Testis (tissue), 5 donors: ENCODE results near the gene PCDHGC4. TPM values are rescaled to one million over a fixed set of nuclear protein-coding genes. Genes with fewer than 3 reads are reported as not detected.
A peak's percentile ranks its signal among the peaks of the same experiment; 100 is the strongest.

Experiments used
- DNase-seq: peaks from one replicate; pipeline ENCODE4 v3.0.0-alpha.2; 2019
- H3K27ac ChIP-seq, 2 donors: fragments of 200-600 bp; sonication (generic); one replicate each; pipeline ENCODE4 v1.5.1; 2019
- H3K27me3 ChIP-seq: fragments of 200-600 bp; sonication (generic); one replicate; pipeline ENCODE4 v1.5.1; 2019
- H3K36me3 ChIP-seq: fragments of 200-600 bp; sonication (generic); one replicate; pipeline ENCODE4 v1.5.1; 2017; ENCODE audit warnings: low read depth; ENCODE audit errors: missing control alignments
- H3K4me1 ChIP-seq: fragments of 200-600 bp; sonication (generic); one replicate; pipeline ENCODE4 v1.5.1; 2019
- H3K4me3 ChIP-seq, 2 donors: fragments of 200-600 bp; sonication (generic); one replicate each; pipeline ENCODE4 v1.5.1; 2017 to 2019
- H3K9me3 ChIP-seq: fragments of 200-600 bp; sonication (generic); one replicate; pipeline ENCODE4 v1.5.1; 2017
- POLR2A ChIP-seq: fragments of 450-650 bp; IDR thresholded peaks from one replicate; pipeline ENCODE4 v1.6.1; 2017; ENCODE audit warnings: antibody characterized with exemption, mild to moderate bottlenecking, moderate library complexity
- WGBS, 2 donors: methylation state at CpG; one replicate each; pipeline ENCODE4 v1.1.5; 2018; 5-methylcytosine and 5-hydroxymethylcytosine counted together
- intact Hi-C: fragments of 100-400 bp; cut with DNase I; formaldehyde crosslinking; loops from one replicate; pipeline ENCODE4 v1.15.1; 2023; ENCODE audit warnings: low total_unique reads
- long read RNA-seq, 2 donors: transcript quantifications; one replicate each; lab custom pipeline, GENCODE V29; 2026
- polyA plus RNA-seq: library from polyadenylated mRNA; stranded (reverse); fragments of 350-450 nt; fragmentation: Illumina TruSeq; extraction: RNeasy Lipid Tissue Mini Kit (QIAGEN cat#74804); gene quantifications from one replicate; pipeline ENCODE4 v1.2.3, GENCODE V29; 2014; ENCODE audit warnings: low read depth, low replicate concordance; ENCODE audit not compliant: insufficient read depth
- total RNA-seq, 2 donors: library from RNA; depleted of rRNA; stranded (reverse); fragments of >200 nt; gene quantifications; one replicate each; pipeline ENCODE4 v1.2.3, GENCODE V29; 2016
- TF ChIP-seq, protein P1 (sequence below), 3 experiments: fragments of 450-650 bp in 2 of 3; fragments of 200-600 bp in 1 of 3; sonication (generic) in 1 of 3; IDR thresholded peaks; one replicate each; pipeline ENCODE4 v1.5.1; 2016 to 2019; ENCODE audit warnings: antibody characterized with exemption in 3 of 3, mild to moderate bottlenecking in 2 of 3, moderate library complexity in 1 of 3

The PCDHGC4 gene
- 1 to 10 TPM; 6.1 TPM for total RNA-seq
- 0.57 TPM for polyA plus RNA-seq
- long read RNA-seq, donor 1, partial matches to known transcripts: 0 of 1 reads
- long read RNA-seq, donor 1, other reads (novel, unspliced or antisense): 0 of 1 reads
- long read RNA-seq, donor 2: 0 reads

DNA sequence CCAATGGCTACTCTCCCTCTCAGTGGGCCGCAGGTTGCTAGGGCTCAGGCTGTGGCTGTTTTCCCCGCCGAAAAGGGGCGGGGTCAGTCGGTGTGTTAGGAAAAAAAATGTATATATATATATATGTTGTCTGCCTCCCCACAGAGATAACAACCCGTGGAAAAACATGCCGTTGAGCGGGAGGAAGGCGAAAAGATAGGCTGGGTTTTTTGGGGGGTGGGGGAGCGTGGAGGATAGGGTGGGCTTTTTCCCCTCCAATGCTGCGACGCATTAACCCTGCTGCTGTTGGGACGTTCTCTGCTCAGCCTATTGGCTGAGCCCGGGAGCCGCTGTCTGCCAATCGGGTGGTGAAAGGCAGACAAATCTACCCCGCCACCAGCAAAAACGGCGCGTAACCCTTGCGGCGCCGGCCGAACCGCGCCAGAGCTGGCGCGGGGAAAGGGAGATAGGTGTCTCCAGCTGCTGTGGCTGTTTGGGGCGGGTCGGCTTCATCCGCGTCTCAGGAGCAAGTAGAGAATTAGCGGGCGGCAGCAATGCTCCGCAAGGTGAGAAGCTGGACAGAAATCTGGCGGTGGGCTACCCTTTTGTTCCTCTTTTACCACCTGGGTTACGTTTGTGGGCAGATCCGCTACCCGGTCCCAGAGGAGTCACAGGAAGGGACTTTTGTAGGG is at the start of gene PCDHGC4:
Gene PCDHGC4, plus strand, starts transcription at position 390 of the 671 bp plus-strand sequence. Its CDS starts 144 bp downstream, at position 534.
- peaks cover 5% of the 10 kb centered on the region for H3K4me1 ChIP-seq
- DNase-seq: no peak
- TF ChIP-seq, protein P1, sequence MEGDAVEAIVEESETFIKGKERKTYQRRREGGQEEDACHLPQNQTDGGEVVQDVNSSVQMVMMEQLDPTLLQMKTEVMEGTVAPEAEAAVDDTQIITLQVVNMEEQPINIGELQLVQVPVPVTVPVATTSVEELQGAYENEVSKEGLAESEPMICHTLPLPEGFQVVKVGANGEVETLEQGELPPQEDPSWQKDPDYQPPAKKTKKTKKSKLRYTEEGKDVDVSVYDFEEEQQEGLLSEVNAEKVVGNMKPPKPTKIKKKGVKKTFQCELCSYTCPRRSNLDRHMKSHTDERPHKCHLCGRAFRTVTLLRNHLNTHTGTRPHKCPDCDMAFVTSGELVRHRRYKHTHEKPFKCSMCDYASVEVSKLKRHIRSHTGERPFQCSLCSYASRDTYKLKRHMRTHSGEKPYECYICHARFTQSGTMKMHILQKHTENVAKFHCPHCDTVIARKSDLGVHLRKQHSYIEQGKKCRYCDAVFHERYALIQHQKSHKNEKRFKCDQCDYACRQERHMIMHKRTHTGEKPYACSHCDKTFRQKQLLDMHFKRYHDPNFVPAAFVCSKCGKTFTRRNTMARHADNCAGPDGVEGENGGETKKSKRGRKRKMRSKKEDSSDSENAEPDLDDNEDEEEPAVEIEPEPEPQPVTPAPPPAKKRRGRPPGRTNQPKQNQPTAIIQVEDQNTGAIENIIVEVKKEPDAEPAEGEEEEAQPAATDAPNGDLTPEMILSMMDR (IDR thresholded peaks at IDR 0.05): no peak
- H3K36me3 ChIP-seq: no peaks in the 10 kb centered on the region
- H3K27me3 ChIP-seq: no peaks in the 10 kb centered on the region
- H3K9me3 ChIP-seq: no peaks in the 10 kb centered on the region
- no peak within 1 kb of the TSS for H3K27ac ChIP-seq
- peak within 1 kb of the TSS in 1 of 2 donors; percentile 21 for H3K4me3 ChIP-seq
- intact Hi-C loops: no loop called here
- 33 to 36% methylated on average over 38 to 39 of the region's 39 CpGs for WGBS, 2 donors

DNA sequence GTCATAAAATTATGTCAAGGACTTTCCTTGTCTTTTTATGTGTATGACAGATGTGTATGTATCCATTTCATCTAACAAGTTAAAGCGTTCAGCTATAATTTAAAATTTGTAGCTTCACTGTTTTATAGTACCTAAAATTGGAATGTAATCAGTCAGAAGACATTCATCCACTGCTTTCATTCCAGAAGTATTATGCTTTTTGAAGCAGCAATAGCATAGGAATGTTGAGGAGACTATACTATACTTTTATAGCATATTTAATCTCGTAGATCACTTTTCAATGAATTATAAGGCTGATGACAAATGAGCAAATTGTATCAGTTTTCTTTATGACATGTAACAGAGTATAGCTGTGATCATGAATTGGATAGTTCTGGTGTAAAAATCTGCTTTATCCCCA is 47.6 kb upstream of the PCDHGC4 start:
- 83 to 86% methylated on average over 2 of the region's 2 CpGs for WGBS, 2 donors
- intact Hi-C loops: no loop called here
- Histone ChIP-seq H3K9me3 (no peaks in the 10 kb centered on the region), H3K36me3 (no peaks in the 10 kb centered on the region), H3K4me3 (no peak overlapping the region), H3K27me3 (no peaks in the 10 kb centered on the region), H3K4me1 (no peaks in the 10 kb centered on the region), H3K27ac (no peak overlapping the region)
- no peak for TF ChIP-seq POLR2A
- TF ChIP-seq, protein P1 (IDR thresholded peaks at IDR 0.05): no peak
- DNase-seq: no peak

DNA sequence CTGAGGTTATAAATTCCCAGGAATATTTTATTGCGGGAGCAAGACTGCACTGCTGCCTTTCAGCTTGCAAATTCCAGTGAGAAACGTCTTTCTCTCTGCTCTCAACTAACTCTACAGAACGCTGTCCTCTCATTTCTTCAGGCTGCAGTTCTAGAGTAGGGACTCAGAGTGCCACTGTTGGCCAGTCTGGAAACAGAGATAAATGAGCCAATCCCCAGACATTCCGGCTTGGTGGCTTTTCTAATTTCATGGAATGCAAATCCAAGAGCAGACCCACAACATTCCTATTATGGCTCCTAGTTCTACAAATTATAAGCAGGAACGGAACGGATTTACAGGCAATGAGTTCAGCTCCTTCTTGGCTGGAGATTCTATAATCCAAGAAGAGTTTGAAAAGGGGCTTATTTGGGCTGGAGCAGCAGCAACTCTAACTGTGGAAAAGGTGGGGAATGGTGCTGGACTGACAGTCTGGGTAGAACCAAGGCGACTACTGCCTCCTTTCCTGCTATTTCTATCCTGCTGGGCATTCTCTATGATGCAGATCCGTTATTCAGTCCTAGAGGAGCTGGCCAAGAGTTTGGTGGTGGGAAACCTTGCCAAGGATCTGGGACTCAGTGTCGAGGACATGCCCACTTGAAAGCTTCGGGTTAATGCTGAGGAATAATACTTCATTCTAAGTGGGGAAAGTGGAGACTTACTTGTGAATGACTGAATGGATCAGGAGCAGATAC is 45.3 kb upstream of the PCDHGC4 start:
- WGBS, 2 donors: 72 to 75% methylated on average over 10 of the region's 10 CpGs

DNA sequence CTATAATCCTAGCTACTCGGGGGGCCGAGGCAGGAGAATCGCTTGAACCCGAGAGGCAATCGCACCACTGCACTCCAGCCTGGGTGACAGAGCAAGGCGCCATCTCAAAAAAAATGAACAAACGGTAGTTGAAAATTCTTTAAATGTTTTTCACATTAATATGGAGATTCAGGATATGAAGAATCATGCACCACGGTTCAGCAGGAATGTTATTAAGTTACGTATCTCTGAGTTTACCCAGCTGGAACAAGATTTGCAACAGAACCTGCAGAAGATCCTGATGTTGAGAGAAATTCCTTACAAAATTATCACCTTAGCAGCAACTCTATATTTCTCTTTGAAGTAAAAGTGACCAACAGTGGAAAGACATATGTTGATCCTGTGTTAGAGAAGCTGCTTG is 44.5 kb upstream of the PCDHGC4 start:
- WGBS, 2 donors: 90 to 94% methylated on average over 9 of the region's 9 CpGs
- Histone ChIP-seq H3K36me3 (no peaks in the 10 kb centered on the region), H3K9me3 (no peaks in the 10 kb centered on the region), H3K4me3 (no peak overlapping the region), H3K27ac (no peak overlapping the region), H3K4me1 (no peaks in the 10 kb centered on the region), H3K27me3 (no peaks in the 10 kb centered on the region)
- intact Hi-C loops: no loop called here
- DNase-seq: no peak
- TF ChIP-seq POLR2A: no peak
- TF ChIP-seq, protein P1 (IDR thresholded peaks at IDR 0.05): no peak

More for the DNA sequence above, 45.3 kb upstream of the PCDHGC4 start:
- H3K36me3 ChIP-seq: no peaks in the 10 kb centered on the region
- H3K4me1 ChIP-seq: no peaks in the 10 kb centered on the region
- H3K9me3 ChIP-seq: no peaks in the 10 kb centered on the region
- no peak overlapping the region for H3K27ac ChIP-seq
- H3K4me3 ChIP-seq: no peak overlapping the region
- H3K27me3 ChIP-seq: no peaks in the 10 kb centered on the region
- intact Hi-C loops: no loop called here
- no peak for TF ChIP-seq POLR2A
- TF ChIP-seq, protein P1 (IDR thresholded peaks at IDR 0.05): no peak
- DNase-seq: no peak
